Activated gamma-delta T cell treated with anti-CD3 and anti-CD28 coated beads, Interleukin-2, amount 50 U/mL, for 16 hours (primary cell): ENCODE measurements around the gene CAMTA1.
"Not testable (repeated sequence)": the region's sequence is repeated elsewhere in the genome, so short reads cannot be mapped to it uniquely, and the experiment has no call there.

ENCODE experiments used
- DNase-seq: peaks from one replicate; pipeline ENCODE4 v3.0.0-alpha.2; 2020; ENCODE audit warnings: low read depth

CAMTA1 gene

DNA sequence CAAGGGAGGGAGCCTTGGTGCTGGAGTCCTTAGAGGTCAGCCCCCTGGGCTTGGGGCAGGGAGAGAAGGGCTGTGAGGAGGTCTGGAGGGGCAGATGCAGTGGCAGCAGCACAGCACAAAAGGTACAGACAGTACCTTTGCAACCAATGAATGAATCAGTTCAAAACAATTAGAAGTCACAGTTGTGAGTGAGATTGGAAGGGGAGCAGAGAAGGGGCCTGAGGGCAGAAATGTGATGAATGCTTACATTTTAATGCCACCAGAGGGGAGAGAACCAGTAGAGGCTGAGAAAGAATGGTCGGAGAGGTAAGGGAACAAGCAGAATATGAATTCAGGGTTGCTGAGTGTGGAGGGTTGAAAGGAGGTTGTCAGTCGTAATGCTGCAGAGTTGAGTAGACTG is 24.2 kb downstream of the CAMTA1 start:
- DNase-seq, result no peak

DNA sequence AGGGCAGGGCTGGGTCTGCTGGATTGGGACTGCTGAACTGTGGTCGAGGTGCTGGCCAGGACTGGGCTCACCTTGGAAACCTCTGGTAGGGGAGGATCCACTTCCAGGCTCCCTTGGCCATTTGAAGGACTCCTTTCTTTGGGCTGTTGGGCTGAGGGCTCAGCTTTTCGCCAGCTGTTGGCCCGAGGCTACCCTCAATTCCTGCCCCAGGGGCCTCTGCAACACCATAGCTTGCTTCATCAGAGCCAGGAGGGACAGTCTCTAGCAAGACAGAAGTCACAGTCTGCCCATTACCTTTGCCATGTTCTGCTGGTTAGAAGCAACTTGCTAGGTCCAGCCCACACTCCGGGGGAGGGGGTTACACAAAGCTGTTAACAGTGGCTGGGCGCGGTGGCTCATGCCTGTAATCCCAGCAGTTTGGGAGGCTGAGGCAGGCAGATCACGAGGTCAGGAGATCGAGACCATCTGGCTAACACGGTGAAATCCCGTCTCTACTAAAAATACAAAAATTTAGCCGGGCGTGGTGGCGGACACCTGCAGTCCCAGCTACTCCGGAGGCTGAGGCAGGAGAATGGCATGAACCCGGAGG is 25.0 kb downstream of the CAMTA1 start:
- not testable (repeated sequence) for DNase-seq

DNA sequence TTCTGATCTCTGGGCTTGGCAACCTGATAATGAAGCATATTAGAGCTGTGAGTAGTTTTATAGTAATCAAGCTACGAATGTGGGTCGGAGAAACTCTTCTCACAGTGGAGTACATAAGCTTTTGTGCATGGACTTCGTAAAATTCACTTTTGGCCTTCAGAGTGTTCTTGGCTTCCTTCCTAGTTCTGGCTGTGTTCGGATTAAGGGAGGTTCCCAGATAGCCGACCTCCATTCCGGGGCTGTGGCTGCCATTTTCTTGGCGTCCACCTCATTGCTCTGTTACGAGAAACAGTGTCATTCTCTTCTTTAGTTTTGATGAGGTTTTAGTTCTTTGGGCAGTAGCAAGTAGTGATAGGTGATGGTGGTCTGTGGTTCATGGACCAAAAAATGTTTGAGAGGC is 26.3 kb downstream of the CAMTA1 start:
- DNase-seq, result no peak

DNA sequence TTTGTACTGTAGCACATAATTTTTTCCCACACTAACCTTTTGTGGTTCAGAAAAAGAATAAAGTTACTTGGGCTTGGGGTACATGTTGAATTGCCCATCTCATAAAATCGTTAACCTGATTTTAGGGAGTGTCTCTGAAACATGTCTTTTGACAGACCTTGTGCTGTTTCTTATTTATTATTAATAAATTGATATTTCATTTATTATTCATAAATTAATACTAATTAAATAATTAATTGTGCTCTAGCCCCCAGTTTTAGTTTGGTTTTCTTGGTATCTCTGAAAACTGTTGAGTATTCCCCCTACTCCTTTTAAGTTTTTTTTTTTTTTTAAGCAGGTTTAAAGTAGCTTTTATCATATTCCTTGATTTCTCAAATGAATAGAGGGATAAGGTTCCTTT is 27.9 kb downstream of the CAMTA1 start:
- DNase-seq, result no peak

DNA sequence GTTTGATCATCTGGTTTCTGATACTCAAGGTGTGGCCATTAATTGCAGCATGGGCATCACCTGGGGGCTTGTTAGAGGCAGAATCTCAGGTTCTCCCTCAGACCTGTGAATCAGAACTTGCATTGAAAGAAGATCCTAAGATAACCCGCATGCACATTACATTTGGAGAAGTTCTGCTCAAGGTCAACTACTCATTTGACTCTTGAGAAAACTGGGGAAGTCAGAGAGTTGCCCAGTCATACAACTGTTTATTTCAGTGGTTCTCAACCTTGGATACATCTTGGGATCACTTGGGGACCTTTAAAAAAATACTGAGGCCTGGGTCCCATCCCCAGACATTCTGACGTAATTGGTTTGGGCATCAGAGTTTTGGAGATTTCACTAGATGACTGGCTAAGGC is 30.5 kb downstream of the CAMTA1 start:
- DNase-seq, result no peak

DNA sequence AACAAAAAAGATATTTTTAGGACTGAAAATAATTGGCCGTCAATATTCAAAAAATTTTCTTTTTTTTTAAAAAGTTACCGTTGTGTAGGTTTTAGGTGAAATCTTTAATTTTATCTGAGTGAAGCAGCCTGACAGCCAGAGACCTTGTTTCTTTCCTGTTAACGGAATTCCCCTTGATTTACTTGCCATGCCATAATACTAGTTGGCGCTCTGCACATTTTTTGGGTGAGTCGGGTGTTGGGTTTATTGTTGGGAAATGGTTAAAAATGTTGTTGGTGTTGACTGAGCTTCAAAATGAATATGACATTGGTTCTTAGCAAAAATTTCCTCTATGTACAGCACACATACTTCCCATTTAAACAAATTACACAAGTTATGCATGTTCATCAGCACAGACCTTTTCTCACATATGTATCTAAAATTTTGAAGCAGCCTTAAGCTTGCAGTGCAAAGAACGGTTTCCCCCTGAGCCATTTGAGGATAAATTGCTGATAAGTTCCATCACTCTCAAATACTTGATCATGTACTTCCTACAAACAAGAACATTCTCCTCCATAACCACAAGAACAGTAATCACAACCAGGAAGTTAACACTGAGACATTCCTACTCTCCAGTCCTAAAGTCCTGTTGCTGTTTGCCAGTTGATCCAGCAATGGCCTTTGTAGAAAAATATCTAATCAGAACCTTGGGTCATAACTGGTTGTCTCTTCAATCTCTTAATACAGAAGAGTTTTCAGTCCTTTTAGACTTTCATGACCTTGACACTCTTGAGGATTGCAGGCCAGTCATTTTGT is 34.2 kb downstream of the CAMTA1 start:
- DNase-seq, result no peak

DNA sequence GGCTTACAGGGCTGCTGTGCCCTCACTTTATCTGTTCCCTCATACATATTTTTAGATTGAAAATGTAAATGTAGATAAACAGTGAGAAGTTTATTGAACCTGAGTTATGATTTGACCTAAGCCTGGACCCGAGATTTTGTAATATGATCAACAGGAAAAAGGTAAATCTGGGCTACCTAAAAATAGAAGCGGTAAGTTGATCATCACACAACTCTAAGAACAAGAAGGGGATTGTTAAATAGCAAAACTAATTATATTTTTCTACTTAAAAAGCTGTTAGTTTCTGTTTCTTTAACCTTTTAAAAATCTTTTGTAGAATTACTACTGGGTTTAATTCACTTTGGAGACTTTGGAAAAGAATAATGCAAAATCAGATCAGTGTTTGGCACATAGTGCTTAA is 35.6 kb downstream of the CAMTA1 start:
- no peak for DNase-seq

DNA sequence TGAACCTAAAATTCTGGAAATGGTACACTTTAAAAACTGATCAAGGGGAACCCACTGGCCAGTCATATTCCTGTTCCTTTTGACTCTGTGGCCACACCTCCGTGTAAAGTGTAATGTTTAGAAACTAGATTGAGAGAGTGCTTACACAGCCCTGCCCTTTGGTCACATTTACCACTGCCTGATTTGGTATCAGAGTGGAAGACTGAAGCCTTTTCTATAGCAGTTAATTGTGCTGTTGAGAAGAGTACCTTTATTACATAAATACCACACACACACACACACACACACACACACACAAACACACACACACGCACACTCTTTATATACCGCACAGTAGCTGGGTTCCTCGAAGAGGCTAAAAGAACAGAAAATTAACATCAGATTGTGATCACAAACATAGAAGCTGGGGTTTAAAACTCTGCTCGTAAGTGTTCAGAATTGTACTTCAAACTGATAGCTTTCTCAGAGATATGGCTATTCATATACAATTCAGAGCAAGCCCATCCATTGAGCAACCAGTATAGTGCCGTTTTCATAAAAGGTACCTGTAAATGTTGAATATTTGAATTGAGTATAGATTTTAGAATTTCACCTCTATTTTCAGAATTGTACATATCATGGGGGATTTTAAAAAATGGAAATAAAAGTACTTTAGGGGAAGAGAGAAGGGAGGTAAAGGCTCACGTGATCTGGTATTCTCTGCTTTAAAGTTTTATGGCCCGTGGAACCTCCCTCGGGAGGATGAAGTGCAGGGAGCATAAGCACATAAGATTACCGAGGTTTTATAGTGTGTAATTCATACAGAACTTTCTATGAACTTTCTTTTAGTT is 37.5 kb downstream of the CAMTA1 start:
- no peak for DNase-seq

DNA sequence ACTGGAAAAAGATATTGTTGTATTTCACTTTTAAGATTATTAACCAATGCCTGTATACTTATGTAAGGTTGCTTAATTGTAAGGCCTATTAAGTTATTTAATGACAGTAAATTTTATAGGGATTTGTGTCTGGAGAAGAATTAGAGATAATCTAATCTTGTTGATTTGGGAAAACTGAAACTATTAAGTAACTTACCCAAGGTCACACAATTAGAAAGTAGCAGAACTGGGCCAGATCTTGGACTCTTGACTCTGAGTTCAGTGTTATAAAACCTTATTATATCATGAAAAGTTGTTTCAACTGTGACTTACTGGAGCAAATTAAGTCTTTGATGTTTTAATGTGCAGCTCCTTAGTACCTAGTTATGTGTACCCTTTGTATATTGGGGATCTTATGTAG is 38.5 kb downstream of the CAMTA1 start:
- DNase-seq, result no peak

DNA sequence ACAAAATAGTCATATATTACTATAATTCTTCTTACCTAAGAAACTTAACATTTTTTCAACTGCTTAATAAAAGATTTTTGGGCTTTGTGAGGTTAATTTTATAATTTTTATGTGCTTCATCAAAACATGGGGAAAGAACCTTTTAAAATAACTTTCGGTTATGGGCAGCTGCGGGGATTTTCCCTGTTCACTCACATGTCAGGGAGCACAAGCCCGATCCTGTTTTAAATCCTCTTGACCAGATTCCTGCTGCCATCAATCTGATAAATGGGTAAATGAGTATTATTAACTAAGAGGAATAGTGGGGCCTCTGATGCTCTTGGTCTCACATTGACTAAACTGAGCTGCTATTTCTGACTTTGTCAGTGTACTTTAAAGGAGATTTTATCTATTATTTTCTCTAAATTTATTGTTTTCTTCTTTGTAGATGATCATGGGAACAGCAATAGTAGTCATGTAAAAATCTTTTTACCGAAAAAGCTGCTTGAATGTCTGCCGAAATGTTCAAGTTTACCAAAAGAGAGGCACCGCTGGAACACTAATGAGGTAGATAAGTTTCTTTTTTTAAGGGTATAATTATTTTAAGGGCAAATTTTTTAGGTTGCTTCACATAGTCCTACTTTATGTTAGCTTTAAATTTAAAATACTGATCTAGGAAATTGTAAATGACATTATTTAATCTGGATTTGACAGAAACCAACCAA is 39.6 kb downstream of the CAMTA1 start:
- no peak for DNase-seq

DNA sequence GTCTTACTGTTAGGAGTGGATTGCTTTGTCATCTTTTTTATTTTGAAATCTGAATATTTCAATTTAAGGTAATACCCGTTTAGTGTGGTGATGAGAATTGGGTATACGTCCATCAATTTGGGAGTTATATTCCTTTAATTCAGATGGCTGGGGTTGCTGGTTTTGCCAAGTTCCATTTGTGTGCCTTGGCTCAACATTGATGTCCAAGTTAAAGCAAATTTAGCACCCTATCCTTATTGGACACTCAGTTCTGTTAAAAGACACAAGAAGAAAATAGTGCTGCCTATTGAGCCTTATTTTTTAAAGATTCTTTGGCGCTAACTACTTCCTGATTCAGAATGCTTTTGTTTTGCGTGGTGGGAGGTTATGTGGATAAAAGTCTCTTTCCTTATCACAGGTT is 40.6 kb downstream of the CAMTA1 start:
- no peak for DNase-seq

DNA sequence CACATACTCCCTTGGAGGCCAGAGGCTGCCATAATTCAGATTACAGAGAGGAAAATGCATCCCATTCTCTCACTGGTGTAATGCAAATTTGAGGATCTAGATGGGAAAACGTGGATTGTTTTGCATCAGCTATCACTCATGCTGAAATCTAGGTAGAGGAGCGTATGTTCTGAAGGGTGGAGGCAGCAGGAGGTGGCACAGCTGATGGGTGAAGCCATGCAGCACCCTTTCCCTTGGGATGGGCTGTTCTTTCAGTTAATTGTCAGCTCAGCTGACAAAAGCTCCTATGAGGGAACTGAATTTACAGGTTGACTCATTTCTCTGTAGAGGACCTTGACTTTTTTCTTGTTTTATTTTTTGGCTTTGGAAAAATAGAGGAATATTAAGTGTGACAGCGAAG is 41.8 kb downstream of the CAMTA1 start:
- DNase-seq, result no peak

DNA sequence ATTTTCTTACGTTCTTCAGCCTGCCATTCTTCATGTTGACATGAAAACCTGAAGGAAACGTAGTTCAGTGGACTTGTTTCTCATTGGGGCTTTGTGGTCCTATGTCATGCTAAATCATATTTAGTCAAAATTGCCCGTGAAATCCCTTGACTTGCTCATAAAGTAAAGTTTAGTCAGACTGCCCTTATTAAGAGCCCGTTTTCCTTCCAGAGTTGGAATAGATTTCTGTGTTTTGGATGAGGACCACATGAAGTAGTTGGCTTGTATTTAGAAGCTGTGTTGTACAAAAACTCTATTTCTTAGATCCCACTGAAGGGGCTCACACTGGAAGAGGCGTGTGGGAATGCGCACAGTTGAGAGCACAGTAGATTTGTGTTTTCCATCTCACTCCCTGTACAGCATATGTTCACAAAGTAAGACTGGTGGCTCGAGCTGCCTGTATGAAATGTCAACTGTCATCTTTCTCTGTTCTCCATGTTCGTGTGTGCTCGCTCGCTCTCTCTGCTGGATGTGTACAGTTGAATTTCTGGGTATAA is 42.4 kb downstream of the CAMTA1 start:
- no peak for DNase-seq

DNA sequence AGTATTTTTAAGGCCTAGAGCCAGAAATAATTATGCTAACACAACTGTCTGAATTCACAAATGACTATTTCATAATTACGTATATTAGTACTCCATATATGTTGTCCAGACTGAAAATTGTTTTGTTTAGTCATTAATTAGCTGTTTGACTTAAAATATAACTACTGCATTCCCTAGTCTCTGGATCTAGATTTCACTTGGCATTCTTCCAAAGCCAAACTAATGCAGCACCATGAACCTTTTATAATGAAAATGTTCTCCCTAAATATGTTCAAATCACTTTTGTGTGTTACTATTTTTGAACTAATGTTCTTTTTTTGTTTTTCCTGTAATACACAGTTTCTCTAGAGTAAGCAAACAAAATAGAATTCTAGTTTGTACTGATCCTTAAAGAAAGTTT is 46.1 kb downstream of the CAMTA1 start:
- no peak for DNase-seq

DNA sequence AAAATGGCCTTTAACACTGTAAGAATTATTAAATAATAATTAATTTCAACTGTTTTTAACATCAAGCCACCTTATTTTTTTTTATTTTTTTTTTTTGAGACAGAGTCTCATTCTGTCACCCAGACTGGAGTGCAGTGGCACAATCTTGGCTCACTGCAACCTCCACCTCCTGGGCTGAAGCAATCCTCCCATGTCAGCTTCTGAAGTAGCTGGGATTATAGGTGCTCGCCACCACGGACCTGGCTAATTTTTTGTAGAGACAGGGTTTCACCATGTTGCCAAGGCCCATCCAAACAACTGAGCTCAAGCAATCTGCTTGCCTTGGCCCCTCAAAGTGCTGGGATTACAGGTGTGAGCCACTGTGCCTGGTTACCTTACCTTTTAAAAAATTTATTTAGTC is 46.8 kb downstream of the CAMTA1 start:
- not testable (repeated sequence) for DNase-seq

DNA sequence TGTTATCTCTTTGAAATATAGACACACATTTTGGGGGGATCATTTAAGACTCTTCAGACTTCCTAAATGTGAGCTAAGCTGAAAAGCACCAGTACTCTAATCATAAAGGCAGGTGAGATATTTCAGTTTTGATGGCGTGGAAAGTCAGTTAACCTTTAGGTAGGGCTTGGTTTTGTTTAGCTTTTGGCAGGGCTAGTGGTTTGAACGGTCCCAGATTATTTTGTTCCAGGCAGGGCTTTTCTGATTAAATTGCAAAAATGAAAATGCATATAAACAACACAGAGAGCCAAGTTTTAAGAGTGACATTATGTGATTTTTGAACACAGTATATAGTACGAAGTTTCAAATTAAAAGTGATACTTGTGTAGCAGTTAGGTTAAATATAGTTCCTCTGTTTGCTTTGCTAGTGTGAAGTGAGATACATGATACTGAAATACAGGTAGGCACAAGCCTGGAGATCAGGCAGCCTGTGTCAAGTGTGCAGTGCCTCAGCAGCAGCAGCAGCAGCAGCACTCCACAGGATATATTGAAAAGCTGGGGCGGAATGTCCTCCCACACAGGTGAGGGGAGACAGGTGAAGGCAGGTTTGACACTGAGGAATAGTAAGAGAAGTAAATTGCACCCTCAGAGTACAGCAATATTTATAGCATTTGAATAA is 47.4 kb downstream of the CAMTA1 start:
- no peak for DNase-seq

DNA sequence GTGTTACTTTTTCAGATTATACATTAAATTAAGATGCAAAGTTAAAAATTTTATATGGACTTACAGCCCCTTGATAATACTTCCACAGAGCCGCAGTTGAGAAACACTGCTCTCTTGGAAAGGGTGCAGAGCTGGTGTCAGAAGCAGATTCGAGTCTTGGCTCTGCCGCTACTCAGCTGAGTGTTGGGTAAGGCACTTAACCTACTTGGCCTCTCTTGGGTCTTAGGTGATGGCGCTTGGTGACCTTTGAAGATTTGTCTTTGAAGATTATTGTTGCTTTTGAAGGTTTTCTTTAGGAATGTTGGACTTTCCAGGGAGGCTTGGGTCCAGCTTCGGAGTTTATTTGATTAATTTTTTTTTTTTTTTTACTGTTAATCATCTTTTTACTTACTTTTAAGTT is 48.5 kb downstream of the CAMTA1 start:
- DNase-seq, result no peak

DNA sequence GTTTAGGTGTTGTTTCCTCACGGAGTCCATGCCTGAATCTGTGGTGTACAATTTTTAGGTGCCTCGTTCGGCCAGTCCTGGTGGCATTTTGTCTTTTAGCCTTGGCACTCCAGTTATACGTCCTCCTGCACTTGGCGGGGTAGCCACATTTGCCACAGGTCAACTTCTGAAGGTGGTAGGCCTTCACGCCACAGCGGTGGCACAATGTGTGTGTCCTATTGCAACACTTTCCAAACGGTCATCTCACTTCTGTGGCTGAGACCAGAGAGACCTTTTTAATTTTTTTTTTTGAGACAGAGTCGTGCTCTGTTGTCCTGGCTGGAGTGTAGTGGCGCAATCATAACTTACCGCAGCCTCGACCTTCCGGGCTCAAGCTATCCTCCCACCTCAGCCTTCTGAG is 49.1 kb downstream of the CAMTA1 start:
- no peak for DNase-seq

DNA sequence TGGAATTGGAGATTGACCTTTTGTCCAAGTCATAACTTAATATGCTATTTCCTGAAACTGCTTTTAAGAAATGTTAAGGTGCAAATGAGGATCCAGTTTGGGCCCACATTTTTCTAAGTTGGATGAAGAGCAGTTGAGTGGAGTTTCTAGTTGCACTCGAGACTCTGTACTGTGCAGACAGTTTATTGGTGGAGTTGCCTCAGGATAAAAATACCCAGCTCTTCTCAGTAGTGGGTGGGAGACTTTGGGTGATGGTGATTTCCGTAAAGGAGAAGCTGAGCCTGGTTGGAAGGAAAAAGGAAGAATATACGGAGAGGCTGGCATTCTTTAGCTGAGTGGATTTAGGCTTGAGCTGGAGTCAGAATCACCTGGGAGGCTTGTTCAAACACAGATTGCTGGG is 49.9 kb downstream of the CAMTA1 start:
- no peak for DNase-seq

DNA sequence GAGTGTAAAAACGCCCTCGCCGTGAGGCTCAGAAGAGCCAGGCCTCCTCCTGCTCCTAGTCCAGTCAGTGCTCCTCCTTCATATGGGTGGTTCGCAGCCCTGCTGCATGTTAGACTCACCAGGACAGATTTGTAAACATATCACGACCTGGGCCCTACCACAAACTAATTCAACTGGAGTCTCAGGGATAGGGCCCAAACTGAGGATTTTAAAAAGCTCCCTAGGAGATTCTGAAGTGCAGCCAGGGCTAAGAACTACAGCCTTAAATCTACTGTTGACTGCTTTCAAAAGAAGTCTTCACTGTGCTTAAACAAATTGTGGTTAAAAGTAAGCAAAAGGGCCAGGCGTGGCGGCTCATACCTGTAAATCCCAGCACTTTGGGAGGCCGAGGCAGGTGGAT is 57.0 kb downstream of the CAMTA1 start:
- DNase-seq, result no peak

DNA sequence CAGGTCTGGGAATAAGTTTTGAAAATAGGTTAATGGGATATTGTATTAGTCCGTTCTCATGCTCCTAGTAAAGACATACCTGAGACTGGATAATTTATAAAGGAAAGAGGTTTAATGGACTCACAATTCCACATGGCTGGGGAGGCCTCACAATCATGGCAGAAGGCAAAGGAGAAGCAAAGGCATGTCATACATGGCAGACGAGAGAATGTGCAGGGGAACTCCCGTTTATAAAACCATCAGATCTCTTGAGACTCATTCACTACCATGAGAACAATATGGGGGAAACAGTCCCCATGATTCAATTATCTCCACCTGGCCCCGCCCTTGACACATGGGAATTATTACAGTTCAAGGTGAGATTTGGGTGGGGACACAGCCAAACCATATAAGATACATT is 60.5 kb downstream of the CAMTA1 start:
- not testable (repeated sequence) for DNase-seq

DNA sequence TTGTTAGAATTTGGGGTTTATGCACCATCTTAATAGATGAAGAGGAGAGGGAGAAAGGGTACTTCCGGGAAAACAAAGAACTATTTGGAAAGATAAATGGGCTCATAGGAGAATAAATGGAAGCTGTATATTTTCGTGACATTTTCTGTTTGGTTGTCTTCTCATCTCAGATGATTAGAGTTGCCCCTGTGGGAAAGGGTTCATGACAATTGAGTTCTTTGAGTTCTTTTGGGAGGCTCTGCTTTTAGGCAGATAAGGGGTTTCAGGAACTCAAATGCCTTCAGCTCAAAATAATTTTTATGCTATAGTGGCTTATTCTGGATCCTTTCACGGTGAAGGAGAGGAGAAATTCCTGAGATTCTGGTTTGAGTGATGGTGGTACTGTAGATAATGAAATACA is 63.6 kb downstream of the CAMTA1 start:
- no peak for DNase-seq
